Stimulated activated naive B cell treated with anti-CD40 and anti-IgM and Interleukin-4, amounts not matched to agents 10 μg/mL and 1 μg/mL and 100 μg/mL, for 72 hours (primary cell): ENCODE measurements around the gene RPL35.

Experiments
- ATAC-seq, 2 donors: fragments of 150-1000 bp; cut with Tn5 transposase; replicated peaks; 2 replicates each; pipeline ENCODE4 v1.10.0; 2021; ENCODE audit warnings: moderate library complexity in 1 of 2
- DNase-seq: peaks from one replicate; pipeline ENCODE4 v3.0.0; 2021
- H3K27ac Mint-ChIP-seq: one replicate; pipeline ENCODE4 v1.8.0; 2022; ENCODE audit warnings: mild to moderate bottlenecking, mixed read lengths
- H3K27me3 Mint-ChIP-seq, 2 donors: one replicate each; pipeline ENCODE4 v1.8.0; 2022; ENCODE audit warnings: mixed read lengths in 2 of 2
- H3K36me3 Mint-ChIP-seq, 2 donors: one replicate each; pipeline ENCODE4 v1.8.0; 2022; ENCODE audit warnings: mixed read lengths in 2 of 2, mild to moderate bottlenecking in 1 of 2
- H3K4me1 Mint-ChIP-seq, 2 donors: one replicate each; pipeline ENCODE4 v1.8.0; 2022; ENCODE audit warnings: mixed read lengths in 2 of 2, mild to moderate bottlenecking in 1 of 2
- H3K4me3 Mint-ChIP-seq, 2 donors: one replicate each; pipeline ENCODE4 v1.8.0; 2022; ENCODE audit warnings: mild to moderate bottlenecking in 2 of 2, mixed read lengths in 2 of 2, moderate library complexity in 1 of 2
- H3K9me3 Mint-ChIP-seq, 2 donors: one replicate each; pipeline ENCODE4 v1.8.0; 2022; ENCODE audit warnings: mixed read lengths in 2 of 2, mild to moderate bottlenecking in 1 of 2

Gene RPL35

GRCh38 chr9:124868511-124869465, 7.0 kb upstream of the RPL35 start:
- H3K27me3 Mint-ChIP-seq = no peaks in the 10 kb centered on the region
- peak; percentile 92 for DNase-seq
- peaks cover 35 to 53% of the 10 kb centered on the region in 2 donors for H3K36me3 Mint-ChIP-seq
- H3K27ac Mint-ChIP-seq = peak overlapping the region; percentile 98
- no peaks in the 10 kb centered on the region for H3K9me3 Mint-ChIP-seq
- ATAC-seq = peak; percentile 70 to 76
- H3K4me1 Mint-ChIP-seq = peaks cover 37 to 59% of the 10 kb centered on the region in 2 donors
- H3K4me3 Mint-ChIP-seq = peak overlapping the region; percentile 89 to 97

- Mint-ChIP-seq H3K27me3 (no peaks in the 10 kb centered on the region), H3K27ac (peak overlapping the region; percentile 43), H3K4me1 (peaks cover 32 to 67% of the 10 kb centered on the region in 2 donors), H3K9me3 (no peaks in the 10 kb centered on the region), H3K36me3 (peaks cover 25 to 41% of the 10 kb centered on the region in 2 donors), H3K4me3 (peak overlapping the region; percentile 51 to 53)
- no peak for DNase-seq
- no peak for ATAC-seq
These were observed 1.7 kb upstream of the RPL35 start for GRCh38 chr9:124863371-124863871.

GRCh38 chr9:124860582-124861341, 995 bp downstream of the RPL35 start:
- H3K4me1 Mint-ChIP-seq = peaks cover 38 to 70% of the 10 kb centered on the region in 2 donors

GRCh38 chr9:124859803-124860581, 1.8 kb downstream of the RPL35 start:
- Mint-ChIP-seq H3K27ac (peak overlapping the region; percentile 93), H3K9me3 (no peaks in the 10 kb centered on the region), H3K27me3 (no peaks in the 10 kb centered on the region), H3K4me1 (peaks cover 38 to 75% of the 10 kb centered on the region in 2 donors), H3K36me3 (peaks cover 36 to 47% of the 10 kb centered on the region in 2 donors), H3K4me3 (peak overlapping the region; percentile 86 to 91)
- DNase-seq = no peak
- no peak for ATAC-seq

More at GRCh38 chr9:124860582-124861341, 995 bp downstream of the RPL35 start:
- Mint-ChIP-seq H3K27me3 (no peaks in the 10 kb centered on the region), H3K36me3 (peaks cover 36 to 47% of the 10 kb centered on the region in 2 donors), H3K27ac (peak overlapping the region; percentile 93), H3K4me3 (peak overlapping the region; percentile 86 to 91), H3K9me3 (no peaks in the 10 kb centered on the region)
- DNase-seq = no peak
- ATAC-seq = no peak

GRCh38 chr9:124858330-124859046, 3.3 kb downstream of the RPL35 start:
- Mint-ChIP-seq H3K36me3 (peaks cover 36 to 47% of the 10 kb centered on the region in 2 donors), H3K4me3 (peak overlapping the region in 1 of 2 donors; percentile 41), H3K27ac (peak overlapping the region; percentile 59), H3K4me1 (peaks cover 34 to 70% of the 10 kb centered on the region in 2 donors), H3K9me3 (no peaks in the 10 kb centered on the region), H3K27me3 (no peaks in the 10 kb centered on the region)
- ATAC-seq (no peak), DNase-seq (no peak)

- H3K9me3 Mint-ChIP-seq = no peaks in the 10 kb centered on the region
- H3K27ac Mint-ChIP-seq = peak overlapping the region; percentile 61
- H3K27me3 Mint-ChIP-seq = no peaks in the 10 kb centered on the region
- peaks cover 33 to 71% of the 10 kb centered on the region in 2 donors for H3K4me1 Mint-ChIP-seq
- peak overlapping the region; percentile 9 to 37 for H3K4me3 Mint-ChIP-seq
- no peak for ATAC-seq
- no peak for DNase-seq
- H3K36me3 Mint-ChIP-seq = peaks cover 36 to 47% of the 10 kb centered on the region in 2 donors
These were observed 4.1 kb downstream of the RPL35 start for GRCh38 chr9:124857533-124858162.

- DNase-seq = no peak
- ATAC-seq = peak in 1 of 2 donors; percentile 12
These were observed 5.6 kb downstream of the RPL35 start for GRCh38 chr9:124855944-124856765.

GRCh38 chr9:124855566-124855943, 6.2 kb downstream of the RPL35 start:
- ATAC-seq = no peak
- Mint-ChIP-seq H3K4me1 (peaks cover 32 to 57% of the 10 kb centered on the region in 2 donors), H3K36me3 (peaks cover 24 to 35% of the 10 kb centered on the region in 2 donors), H3K27me3 (peaks cover 0 to 11% of the 10 kb centered on the region in 2 donors), H3K27ac (peak overlapping the region; percentile 72), H3K9me3 (no peaks in the 10 kb centered on the region), H3K4me3 (no peak overlapping the region)
- DNase-seq = no peak

More at GRCh38 chr9:124855944-124856765, 5.6 kb downstream of the RPL35 start:
- Mint-ChIP-seq H3K9me3 (no peaks in the 10 kb centered on the region), H3K4me3 (no peak overlapping the region), H3K27ac (peak overlapping the region; percentile 20), H3K27me3 (peaks cover 0 to 5% of the 10 kb centered on the region in 2 donors), H3K4me1 (peaks cover 32 to 63% of the 10 kb centered on the region in 2 donors), H3K36me3 (peaks cover 30 to 41% of the 10 kb centered on the region in 2 donors)

GRCh38 chr9:124854822-124855221, 6.9 kb downstream of the RPL35 start:
- H3K4me3 Mint-ChIP-seq = no peak overlapping the region
- H3K4me1 Mint-ChIP-seq = peaks cover 25 to 50% of the 10 kb centered on the region in 2 donors
- no peaks in the 10 kb centered on the region for H3K9me3 Mint-ChIP-seq
- H3K27me3 Mint-ChIP-seq = peaks cover 0 to 11% of the 10 kb centered on the region in 2 donors
- DNase-seq (no peak), ATAC-seq (no peak)
- peak overlapping the region; percentile 72 for H3K27ac Mint-ChIP-seq
- peaks cover 17 to 28% of the 10 kb centered on the region in 2 donors for H3K36me3 Mint-ChIP-seq

GRCh38 chr9:124854161-124854560, 7.6 kb downstream of the RPL35 start:
- H3K27ac Mint-ChIP-seq = no peak overlapping the region
- no peak overlapping the region for H3K4me3 Mint-ChIP-seq
- DNase-seq = no peak
- ATAC-seq = no peak
- peaks cover 19 to 43% of the 10 kb centered on the region in 2 donors for H3K4me1 Mint-ChIP-seq
- no peaks in the 10 kb centered on the region for H3K9me3 Mint-ChIP-seq
- H3K27me3 Mint-ChIP-seq = peaks cover 0 to 11% of the 10 kb centered on the region in 2 donors
- peaks cover 11 to 21% of the 10 kb centered on the region in 2 donors for H3K36me3 Mint-ChIP-seq

- Mint-ChIP-seq H3K27ac (no peak overlapping the region), H3K27me3 (peaks cover 0 to 11% of the 10 kb centered on the region in 2 donors)
These were observed 8.1 kb downstream of the RPL35 start for GRCh38 chr9:124853605-124854143.

More at GRCh38 chr9:124853605-124854143, 8.1 kb downstream of the RPL35 start:
- Mint-ChIP-seq H3K4me1 (peaks cover 18 to 38% of the 10 kb centered on the region in 2 donors), H3K4me3 (peak overlapping the region; percentile 69 to 85), H3K36me3 (peaks cover 11 to 18% of the 10 kb centered on the region in 2 donors), H3K9me3 (no peaks in the 10 kb centered on the region)
- ATAC-seq = no peak
- no peak for DNase-seq
